ENCODE data around the gene SCLT1. TPM values are rescaled to one million over a fixed set of nuclear protein-coding genes. Genes with fewer than 3 reads are reported as not detected.

SCLT1 gene
- total RNA-seq, 1 experiment from 2014 or later, result 11.3 TPM

- Histone ChIP-seq H3K4me2 (ENCODE audit: insufficient read depth, insufficient read length, low read length) (no peak overlapping the region), H2BK5ac (ENCODE audit: insufficient read length, low read length) (no peak overlapping the region), H2AK5ac (ENCODE audit: insufficient read length, low read length) (no peak overlapping the region), H3K23me2 (ENCODE audit: insufficient read length, low read depth, low read length, poor library complexity, severe bottlenecking) (no peaks in the 10 kb centered on the region), H2BK20ac (ENCODE audit: low read depth, low read length, poor library complexity, severe bottlenecking) (no peak overlapping the region), H3K4me1 (ENCODE audit: insufficient read depth, low read length) (peaks cover 14% of the 10 kb centered on the region), H3K79me1 (ENCODE audit: insufficient read depth, low read depth, low read length, poor library complexity, severe bottlenecking) (no peaks in the 10 kb centered on the region), H3K9ac (ENCODE audit: extremely low read depth, insufficient read length, low read length) (no peak overlapping the region), H2AFZ (ENCODE audit: low read length) (no peak overlapping the region), H4K8ac (replicated peaks; ENCODE audit: insufficient read length, low read depth, low read length) (no peak overlapping the region), H3K4ac (ENCODE audit: low read depth, low read length) (no peak overlapping the region), H4K20me1 (ENCODE audit: control insufficient read depth, insufficient read depth, insufficient read length) (no peaks in the 10 kb centered on the region), H3K9me3 (ENCODE audit: control insufficient read depth, low read depth, low read length) (no peaks in the 10 kb centered on the region), H3K14ac (ENCODE audit: insufficient read depth, low read length) (no peak overlapping the region), H3K23ac (ENCODE audit: insufficient read length, low read depth, low read length) (no peak overlapping the region), H3K18ac (ENCODE audit: insufficient read length, low read depth, low read length) (no peak overlapping the region), H3T11ph (ENCODE audit: low read length) (no peak overlapping the region), H3K27me3 (ENCODE audit: insufficient read depth, low read length) (no peaks in the 10 kb centered on the region), H4K5ac (ENCODE audit: insufficient read length, low read depth, low read length) (no peak overlapping the region), H2BK15ac (ENCODE audit: low read depth, low read length) (no peak overlapping the region), H4K91ac (ENCODE audit: insufficient read length, low read depth, low read length) (no peak overlapping the region), H3K27ac (ENCODE audit: insufficient read length, low read depth, low read length) (no peak overlapping the region), H3K56ac (ENCODE audit: insufficient read length, low read depth, low read length) (no peak overlapping the region), H3K79me2 (ENCODE audit: insufficient read depth, low read length) (peaks cover 92% of the 10 kb centered on the region), H2BK120ac (ENCODE audit: low read depth, low read length, poor library complexity, severe bottlenecking) (no peak overlapping the region), H2BK12ac (ENCODE audit: insufficient read length, low read depth, low read length) (no peak overlapping the region)
- no peak for DNase-seq
- Mint-ChIP-seq H3K4me1 (peaks cover 73 to 79% of the 10 kb centered on the region in 2 experiments), H3K36me3 (ENCODE audit: insufficient read depth in 1 of 3, low read depth in 3 of 3) (peaks cover 41 to 80% (median 78%) of the 10 kb centered on the region in 3 experiments; a peak in 6 of 7 replicates), H3K4me3 (no peak overlapping the region), H3K27me3 (ENCODE audit: low read depth) (no peaks in the 10 kb centered on the region; the same call in 1 of the 2 replicates), H3K27ac (peak overlapping the region in 1 of 3 experiments; percentile 40; a peak in 1 of 7 replicates), H3K9me3 (no peaks in the 10 kb centered on the region)
- TF ChIP-seq, protein P1, sequence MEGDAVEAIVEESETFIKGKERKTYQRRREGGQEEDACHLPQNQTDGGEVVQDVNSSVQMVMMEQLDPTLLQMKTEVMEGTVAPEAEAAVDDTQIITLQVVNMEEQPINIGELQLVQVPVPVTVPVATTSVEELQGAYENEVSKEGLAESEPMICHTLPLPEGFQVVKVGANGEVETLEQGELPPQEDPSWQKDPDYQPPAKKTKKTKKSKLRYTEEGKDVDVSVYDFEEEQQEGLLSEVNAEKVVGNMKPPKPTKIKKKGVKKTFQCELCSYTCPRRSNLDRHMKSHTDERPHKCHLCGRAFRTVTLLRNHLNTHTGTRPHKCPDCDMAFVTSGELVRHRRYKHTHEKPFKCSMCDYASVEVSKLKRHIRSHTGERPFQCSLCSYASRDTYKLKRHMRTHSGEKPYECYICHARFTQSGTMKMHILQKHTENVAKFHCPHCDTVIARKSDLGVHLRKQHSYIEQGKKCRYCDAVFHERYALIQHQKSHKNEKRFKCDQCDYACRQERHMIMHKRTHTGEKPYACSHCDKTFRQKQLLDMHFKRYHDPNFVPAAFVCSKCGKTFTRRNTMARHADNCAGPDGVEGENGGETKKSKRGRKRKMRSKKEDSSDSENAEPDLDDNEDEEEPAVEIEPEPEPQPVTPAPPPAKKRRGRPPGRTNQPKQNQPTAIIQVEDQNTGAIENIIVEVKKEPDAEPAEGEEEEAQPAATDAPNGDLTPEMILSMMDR (conservative IDR thresholded peaks at IDR 0.05), result no peak
- no CpG with 5 or more reads among the region's 8 CpGs for WGBS (ENCODE audit: extremely low coverage, insufficient read length, low lambda C conversion rate)
Measured at GRCh38 chr4:128835498-128836222, 257.7 kb downstream of the SCLT1 start.

Other genes starting within 250 kb of the SCLT1 start
- 5.8 and 7.4 TPM in 2 replicates for gene C4orf33, start 2.6 kb upstream of the SCLT1 start, total RNA-seq (2021)